ENCODE measurements around the gene TECTB.

TECTB gene

DNA sequence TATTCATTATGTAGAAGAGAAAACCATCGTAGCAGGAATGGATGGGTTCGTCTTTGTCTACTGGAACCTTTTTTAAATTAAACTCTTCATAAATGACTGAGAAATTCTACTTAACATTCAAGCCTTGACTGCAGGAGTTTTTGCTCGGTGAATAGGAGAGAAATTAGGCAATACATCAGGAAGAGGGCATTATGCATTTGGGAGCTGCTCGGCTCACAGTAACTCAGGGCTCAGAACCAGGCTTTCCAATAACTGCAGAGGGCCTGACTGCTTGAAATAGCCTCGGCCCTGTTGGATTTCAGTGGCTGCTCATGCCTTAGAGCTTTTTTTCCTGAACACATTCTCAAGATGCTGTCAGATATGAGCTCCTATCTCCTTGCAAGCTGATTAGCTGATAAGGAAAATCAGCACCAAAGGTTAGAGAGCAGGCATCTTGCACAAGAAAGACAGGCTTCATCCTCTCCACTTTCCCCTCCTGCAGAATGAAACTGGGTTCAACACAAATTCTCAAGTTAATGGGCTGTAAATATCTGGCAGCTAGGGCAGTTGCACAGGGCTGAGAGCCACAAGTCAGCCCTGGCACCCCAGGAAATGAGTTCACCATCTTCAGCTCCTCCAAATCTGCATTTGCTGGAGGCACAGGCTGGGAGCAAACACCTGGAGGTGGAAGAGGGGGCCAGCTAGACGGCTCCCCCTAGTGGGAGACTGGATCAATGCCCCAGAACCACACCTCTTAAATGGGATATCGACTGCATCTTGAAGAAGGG lies 24.3 kb downstream of the TECTB start:
- TF ChIP-seq, protein P1, sequence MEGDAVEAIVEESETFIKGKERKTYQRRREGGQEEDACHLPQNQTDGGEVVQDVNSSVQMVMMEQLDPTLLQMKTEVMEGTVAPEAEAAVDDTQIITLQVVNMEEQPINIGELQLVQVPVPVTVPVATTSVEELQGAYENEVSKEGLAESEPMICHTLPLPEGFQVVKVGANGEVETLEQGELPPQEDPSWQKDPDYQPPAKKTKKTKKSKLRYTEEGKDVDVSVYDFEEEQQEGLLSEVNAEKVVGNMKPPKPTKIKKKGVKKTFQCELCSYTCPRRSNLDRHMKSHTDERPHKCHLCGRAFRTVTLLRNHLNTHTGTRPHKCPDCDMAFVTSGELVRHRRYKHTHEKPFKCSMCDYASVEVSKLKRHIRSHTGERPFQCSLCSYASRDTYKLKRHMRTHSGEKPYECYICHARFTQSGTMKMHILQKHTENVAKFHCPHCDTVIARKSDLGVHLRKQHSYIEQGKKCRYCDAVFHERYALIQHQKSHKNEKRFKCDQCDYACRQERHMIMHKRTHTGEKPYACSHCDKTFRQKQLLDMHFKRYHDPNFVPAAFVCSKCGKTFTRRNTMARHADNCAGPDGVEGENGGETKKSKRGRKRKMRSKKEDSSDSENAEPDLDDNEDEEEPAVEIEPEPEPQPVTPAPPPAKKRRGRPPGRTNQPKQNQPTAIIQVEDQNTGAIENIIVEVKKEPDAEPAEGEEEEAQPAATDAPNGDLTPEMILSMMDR (conservative IDR thresholded peaks at IDR 0.05): peak; percentile 94
- H3K27ac ChIP-seq: no peak overlapping the region; the same call in 1 of the 2 replicates

DNA sequence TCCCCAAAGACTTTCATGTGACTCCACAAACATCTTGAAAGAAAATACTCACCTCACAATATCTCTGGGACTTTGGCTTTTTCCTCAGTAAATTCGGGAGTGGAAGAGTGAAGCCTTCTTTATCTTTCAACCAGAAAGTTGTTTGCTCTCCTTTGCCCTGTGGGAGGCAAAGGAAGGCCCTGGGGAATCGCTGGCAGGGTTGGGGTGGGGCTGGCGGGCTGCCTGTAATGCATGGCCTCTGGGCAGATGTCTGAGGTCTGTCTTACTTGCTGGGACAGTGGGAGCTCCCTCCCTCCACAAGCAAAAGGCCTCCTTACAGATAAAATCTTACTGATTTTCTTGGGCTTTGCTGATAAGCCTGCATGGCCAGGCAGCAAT lies 24.9 kb downstream of the TECTB start:
- no peak overlapping the region; the same call in 1 of the 2 replicates for H3K27ac ChIP-seq
- TF ChIP-seq, protein P1 (conservative IDR thresholded peaks at IDR 0.05): peak; percentile 54

DNA sequence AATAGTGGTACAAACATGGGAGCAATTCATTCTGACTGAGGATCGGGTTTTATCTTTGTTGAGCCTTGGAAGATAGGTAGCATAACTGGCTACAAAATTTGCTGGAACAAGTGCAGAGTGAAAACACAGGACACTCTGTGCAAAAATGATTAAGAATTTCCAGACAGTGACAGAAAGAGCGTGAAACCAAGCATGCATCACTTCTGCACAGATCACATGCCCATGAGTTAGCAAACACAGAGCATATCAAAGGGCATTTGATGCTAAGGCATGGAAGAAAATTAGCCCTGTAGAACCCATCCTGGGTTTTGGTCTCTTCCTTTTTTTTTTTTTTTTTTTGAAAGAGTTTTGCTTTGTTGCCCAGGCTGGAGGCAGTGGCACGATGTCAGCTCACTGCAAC lies 28.3 kb downstream of the TECTB start:
- no peak overlapping the region for H3K27ac ChIP-seq
- TF ChIP-seq, protein P1 (conservative IDR thresholded peaks at IDR 0.05): no peak

DNA sequence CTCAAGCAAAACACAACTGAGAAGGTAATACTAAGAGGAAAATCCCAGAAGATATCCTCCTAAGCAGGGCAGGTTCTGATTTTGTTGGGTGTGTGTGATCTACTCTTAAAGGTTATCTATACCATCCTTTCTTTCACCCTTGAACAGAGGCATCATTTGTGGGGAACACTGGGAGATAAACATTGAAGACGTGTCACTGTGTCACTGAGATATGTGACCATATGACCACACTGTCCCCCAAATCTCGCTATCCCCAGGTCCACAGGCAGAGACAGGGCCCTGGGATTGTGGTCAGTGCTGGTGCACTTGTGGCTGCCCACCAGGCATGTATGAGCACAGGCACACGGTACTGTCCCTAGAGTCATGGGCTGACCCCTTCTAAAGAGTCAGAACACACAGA lies 30.0 kb downstream of the TECTB start:
- H3K27ac ChIP-seq: no peak overlapping the region
- TF ChIP-seq, protein P1 (conservative IDR thresholded peaks at IDR 0.05): no peak

DNA sequence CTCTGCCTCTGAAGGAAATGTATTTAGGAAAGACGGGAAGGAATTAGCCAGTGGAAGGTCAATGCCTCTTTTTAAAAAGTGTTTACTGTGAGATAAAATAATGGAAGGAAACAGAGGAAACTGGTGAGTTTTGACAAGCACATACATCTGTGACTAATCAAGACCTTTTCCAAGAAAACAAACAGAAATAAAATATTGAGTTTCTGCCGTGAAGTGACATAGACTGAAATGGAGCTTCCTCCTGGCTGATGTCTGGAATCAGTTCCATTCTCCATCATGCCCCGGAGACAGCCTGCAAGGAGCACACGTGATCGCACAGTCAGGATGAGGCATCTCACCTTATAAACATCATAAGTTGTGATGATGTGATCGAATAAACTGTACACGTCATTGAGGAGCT lies 30.7 kb downstream of the TECTB start:
- TF ChIP-seq, protein P1 (conservative IDR thresholded peaks at IDR 0.05): no peak
- H3K27ac ChIP-seq: no peak overlapping the region

DNA sequence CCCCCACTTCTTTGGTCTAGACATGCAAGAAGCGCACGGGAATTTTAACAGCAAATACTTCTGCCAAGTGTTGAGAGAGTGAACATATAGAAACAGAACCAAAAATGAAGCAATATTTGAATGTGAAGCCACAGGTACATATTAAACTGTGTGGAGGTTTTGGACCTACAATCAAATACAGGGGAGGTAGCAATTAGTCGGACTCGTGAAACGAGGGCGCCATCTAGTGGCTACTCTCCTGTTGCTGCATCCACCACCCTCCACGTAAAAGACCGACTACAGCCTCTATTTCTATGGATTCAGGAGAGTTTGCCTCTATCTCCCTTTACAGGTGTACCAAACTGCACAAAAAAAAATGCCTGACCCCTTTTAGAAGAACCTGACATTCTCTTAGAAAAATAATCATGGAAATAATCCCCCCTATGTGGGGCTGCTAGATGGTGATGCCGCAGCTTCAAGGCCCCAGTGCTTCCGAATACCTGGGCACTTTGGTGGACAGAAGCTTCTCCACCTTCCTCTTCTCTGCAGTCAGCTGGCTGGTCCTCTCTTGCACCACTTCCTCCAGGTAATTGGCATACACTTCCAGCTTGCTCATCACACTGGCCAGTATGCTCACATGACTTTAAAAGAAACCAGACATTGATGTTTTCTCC lies 31.7 kb downstream of the TECTB start:
- no peak overlapping the region for H3K27ac ChIP-seq
- TF ChIP-seq, protein P1 (conservative IDR thresholded peaks at IDR 0.05): peak; percentile 89

DNA sequence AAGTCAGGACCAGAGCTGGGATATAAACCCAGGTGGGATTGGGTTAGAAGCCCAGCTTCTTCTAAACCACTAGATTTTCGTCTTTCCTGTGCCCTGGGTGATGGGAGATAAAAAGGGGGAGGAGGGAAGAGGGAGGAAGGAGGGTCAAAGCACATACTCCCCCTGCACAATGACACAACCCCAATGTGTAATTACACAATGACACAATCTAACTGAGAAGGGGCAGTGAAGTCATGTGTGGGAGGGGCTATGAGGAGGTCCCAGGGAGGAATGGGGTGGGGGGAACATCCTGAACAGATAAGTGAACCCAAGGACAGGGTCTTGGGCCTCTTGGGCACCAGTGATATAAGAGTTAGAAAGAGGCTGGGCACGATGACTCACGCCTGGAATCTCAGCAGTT lies 44.5 kb downstream of the TECTB start:
- TF ChIP-seq, protein P1 (conservative IDR thresholded peaks at IDR 0.05): no peak
- no peak overlapping the region; the same call in 1 of the 2 replicates for H3K27ac ChIP-seq
